Right ventricle myocardium inferior (tissue), 1 donor: ENCODE data around the gene PDK2. TPM values are rescaled to one million over a fixed set of nuclear protein-coding genes. Genes with fewer than 3 reads are reported as not detected.
A peak's percentile ranks its signal among the peaks of the same experiment; 100 is the strongest.
"Not testable (repeated sequence)": the region's sequence is repeated elsewhere in the genome, so short reads cannot be mapped to it uniquely, and the experiment has no call there.

Experiments used
- ATAC-seq: fragments of 200-7000 bp; cut with Tn5 transposase; one replicate; pipeline ENCODE4 v1.9.1; 2020; ENCODE audit warnings: mild to moderate bottlenecking, moderate library complexity
- DNase-seq: peaks from one replicate; pipeline ENCODE4 v3.0.0; 2021; ENCODE audit errors: missing footprints
- intact Hi-C: fragments of 100-400 bp; cut with DNase I; formaldehyde crosslinking; loops from one replicate; pipeline ENCODE4 v1.11.0; 2022
- total RNA-seq: library from RNA; stranded (reverse); fragmentation: NEBNext Ultra II Directional; extraction: Animal tissue kit (Norgen Biotek cat#: 25700); gene quantifications from one replicate; pipeline ENCODE4 v1.2.1, GENCODE V29; 2021
- donor health status: DM: no; HTN: yes; CAD: no; lungs with severe emphysema.

PDK2 gene
- total RNA-seq, 1 donor from 2014 or later = 260 TPM

DNA sequence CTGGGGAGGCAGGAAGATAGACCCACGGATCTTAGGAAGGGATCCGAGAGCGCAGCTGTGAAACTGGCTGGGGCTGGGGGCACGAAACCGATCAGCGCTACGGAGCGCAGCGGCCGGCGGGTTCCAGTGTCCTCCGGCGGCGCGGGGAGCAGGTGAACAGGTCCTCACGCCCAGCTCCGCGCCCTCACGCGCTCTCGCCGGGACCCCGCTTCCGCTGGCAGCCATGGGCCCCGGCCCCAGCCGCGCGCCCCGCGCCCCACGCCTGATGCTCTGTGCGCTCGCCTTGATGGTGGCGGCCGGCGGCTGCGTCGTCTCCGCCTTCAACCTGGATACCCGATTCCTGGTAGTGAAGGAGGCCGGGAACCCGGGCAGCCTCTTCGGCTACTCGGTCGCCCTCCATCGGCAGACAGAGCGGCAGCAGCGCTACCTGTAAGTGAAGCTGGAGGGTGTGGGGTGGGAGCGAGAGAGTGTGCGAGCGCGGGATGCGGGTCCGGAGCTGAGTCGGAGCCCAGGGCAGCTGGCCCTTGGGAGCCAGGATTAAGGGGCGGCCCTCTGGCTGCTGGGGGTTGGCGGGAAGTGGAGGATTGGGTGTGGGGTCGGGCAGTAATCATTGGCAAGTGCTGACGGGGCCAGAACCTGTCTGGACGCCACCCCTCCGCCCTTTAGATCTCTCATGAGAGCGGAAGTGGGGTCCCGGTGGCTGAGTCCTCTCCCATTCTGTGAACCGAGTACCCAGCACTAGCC is 38.8 kb upstream of the PDK2 start:
- intact Hi-C loops = no loop called here
- ATAC-seq (peak; percentile 29), DNase-seq (peak; percentile 72)

DNA sequence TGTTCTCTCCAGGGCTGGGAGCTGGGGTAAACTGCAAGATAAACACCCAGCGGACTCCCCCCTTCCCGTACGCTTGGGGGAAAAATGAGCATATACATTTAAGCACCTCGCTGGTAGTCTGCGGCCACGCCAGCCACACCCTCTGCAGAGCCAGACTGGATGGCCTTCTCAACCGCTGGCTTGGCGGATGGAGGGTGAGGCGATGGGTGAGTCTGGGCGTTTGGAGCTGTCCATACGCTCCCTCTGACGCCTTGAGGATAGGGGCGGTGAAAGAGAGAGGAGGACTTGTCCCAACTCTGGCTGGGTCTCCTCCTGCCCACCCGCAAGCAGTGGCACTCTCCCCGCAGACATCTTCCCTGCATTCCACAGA is 38.2 kb upstream of the PDK2 start:
- intact Hi-C loops = no loop called here
- no peak for ATAC-seq

GRCh38 chr17:50057521-50057991 is 37.6 kb upstream of the PDK2 start:
- DNase-seq (peak; percentile 61), ATAC-seq (no peak)
- intact Hi-C loops = no loop called here

More for the DNA sequence above, 38.2 kb upstream of the PDK2 start:
- peak; percentile 55 for DNase-seq

DNA sequence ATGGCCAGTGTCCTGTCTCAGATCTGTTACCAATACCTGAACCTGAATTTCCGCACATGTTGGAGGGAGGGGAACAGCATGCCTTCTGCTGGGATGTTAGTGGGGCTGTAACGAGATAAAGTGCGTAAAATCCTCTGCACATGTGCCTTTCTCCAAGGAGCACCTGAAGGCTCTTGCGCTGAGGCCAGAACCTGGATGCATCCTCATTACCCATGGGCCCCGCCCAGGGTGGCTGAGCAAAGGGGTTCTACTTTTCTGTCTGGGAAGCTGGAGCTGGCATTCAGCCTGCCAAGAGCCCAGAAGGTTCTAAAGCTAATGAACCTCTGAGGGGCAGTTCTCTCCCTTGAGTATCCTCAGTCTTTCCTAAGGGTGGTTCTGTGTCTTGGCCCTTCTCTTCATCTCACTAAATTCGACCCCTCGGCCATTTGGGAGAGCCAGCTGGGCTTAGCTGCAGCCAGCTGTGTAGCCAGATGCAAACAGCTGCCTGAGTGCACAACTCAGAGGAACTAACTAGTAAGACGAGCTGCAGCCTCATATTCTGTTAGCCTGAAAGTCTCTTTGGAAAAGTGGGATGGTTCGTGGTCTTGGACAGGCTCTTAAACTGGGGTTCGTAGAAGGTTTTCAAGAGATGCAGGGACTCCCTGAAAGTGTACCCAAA is 36.7 kb upstream of the PDK2 start:
- intact Hi-C loops = no loop called here
- ATAC-seq (no peak), DNase-seq (peak; percentile 62)

GRCh38 chr17:50059256-50059655 is 35.9 kb upstream of the PDK2 start:
- ATAC-seq (no peak), DNase-seq (peak; percentile 56)
- intact Hi-C loops = no loop called here

DNA sequence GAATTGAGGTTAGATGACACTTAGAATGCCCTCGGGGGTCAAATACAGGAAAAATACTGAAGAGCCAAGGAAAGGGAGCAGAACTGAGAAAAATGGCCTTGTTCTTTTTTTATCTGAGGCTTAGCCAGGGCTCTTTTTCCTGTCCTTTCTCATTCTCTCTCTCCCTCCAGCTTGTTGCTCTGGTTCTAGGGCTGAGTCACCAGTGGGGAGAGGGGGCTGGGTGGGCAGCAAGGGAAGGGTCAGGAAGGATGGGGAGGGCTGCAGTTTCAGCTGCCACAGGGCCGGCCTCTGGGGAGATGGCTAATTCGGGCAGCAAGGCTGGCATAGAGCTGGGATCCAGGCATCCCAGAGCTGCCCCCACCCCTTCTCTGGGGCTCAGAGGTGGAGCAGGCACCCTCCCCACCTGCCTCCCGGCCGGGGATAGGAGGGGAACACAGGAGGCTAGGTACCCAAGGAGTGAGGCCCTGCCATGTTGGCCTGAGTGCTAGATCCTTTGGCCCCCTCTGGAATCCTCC is 35.3 kb upstream of the PDK2 start:
- ATAC-seq = no peak
- peak; percentile 60 for DNase-seq
- intact Hi-C loops = loop anchor here (2.0 kb wide), 1 partner anchor 35 kb away; the partner anchor contains the start of gene PDK2

DNA sequence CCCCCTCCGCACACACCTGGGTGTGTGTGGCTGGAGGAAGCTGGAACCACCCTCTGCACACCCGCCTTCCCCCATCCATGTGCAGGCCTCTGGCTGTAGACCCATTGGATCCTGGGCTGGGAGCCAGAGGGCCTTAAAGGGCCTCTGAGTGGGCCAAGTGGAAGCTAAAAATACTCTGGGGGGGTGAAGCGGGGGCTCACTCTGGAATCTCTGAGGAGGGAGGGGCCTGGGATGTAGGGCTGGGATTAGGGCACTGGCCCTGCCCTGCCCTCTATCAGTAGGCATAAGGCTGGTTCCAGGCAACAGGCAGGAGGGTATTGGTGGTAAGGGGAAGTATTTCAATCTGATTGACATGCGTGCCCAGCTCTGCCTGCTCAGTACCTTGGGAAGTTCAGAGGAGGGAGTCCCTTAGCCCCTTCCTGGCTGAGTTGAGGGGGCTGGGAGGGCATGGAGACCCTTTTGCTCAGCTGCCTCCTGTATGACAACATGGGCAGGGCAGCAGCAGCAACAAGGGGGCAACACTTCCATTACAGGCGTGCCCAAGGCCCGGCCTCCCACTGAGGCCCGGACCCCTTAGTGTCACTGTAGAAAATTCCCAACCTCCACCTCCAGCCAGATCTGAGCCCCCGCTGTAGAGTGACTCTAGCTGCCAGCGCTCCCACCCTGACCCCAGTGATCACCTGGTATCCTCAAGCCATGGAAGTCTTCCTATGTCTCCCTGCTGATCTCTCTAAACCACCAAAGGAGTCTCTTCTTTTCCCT is 34.0 kb upstream of the PDK2 start:
- DNase-seq = peak; percentile 86
- ATAC-seq = peak; percentile 77
- intact Hi-C loops = loop anchor here (2.0 kb wide), 1 partner anchor 34 kb away; the partner anchor contains the start of gene PDK2

GRCh38 chr17:50061713-50062045 is 33.5 kb upstream of the PDK2 start:
- intact Hi-C loops = loop anchor here (2.0 kb wide), 1 partner anchor 33 kb away; the partner anchor contains the start of gene PDK2
- peak; percentile 61 for DNase-seq
- not testable (repeated sequence) for ATAC-seq

DNA sequence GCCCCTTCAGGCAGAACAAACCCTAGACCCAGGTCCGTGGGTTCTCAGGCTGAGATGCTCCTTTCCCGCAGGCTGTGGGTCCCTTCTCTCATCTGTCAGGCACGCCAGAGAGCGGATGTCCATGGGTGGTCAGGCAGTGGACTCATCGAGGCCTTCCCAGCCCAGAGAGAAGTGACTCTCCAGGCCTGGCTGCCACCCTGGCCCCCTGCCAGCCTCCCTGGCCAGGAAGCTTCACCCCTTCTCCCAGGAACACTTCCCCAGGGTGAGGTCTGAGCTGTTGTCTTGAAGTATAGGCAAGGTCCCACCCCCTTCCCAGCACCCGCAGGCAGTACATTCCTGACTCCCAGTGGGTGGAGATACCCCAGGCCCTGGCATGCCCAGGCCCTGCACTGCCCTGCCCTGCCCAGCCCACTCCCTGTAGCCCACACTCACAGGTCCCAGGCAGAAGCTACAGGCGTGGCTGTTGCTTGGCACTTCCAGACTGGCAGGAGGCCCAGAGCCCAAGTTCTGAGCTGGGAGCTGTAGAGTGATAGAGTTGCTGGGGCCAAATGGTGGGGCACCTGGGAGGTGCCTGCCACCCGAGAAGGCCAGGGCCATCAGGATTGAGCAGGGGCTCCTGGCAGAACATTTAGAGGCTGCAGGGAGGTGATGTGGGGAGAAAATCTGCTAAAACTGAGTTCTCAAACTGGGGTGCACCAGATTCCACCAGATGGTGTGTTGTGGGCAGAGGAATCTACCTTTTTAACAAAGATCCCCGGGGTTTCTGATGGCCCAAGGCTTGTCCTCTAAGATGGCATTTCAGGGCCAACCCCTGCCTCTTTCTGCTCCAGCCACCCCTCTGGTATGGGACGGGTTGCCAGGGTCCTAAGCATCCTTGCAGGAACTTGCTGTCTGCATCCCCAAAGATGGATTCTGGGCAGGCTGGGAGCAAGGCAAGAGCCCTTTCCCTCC is 32.6 kb upstream of the PDK2 start:
- intact Hi-C loops = no loop called here
- DNase-seq (peak; percentile 89), ATAC-seq (peak; percentile 88)

DNA sequence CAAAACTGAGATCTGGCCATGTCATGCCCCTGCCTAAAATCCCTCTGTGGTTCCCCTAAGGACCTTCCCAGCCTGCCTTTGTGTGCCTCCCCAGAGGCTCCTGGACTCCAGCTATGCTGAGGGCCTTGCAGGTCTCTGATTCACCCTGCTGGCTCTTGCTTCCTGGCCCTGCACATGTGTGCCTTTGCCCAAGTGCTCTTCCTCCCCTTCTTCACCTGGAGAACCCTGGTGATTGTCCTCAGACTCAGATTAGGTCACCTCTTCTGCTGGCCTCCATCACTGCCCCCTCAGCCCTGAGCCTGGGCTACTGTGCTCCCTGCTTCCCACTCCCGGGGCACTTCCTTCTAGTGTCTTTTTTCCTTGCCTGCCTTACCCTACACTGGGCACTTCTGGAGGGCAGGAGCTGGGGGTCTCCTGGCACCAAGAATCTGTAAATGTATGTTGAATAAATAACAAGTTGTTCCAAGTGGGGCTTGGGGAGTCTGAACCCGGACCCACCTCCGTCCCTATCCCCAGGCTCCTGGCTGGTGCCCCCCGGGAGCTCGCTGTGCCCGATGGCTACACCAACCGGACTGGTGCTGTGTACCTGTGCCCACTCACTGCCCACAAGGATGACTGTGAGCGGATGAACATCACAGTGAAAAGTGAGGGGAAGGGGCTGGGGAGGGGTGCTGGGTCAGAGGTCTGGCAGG is 31.4 kb upstream of the PDK2 start:
- no peak for ATAC-seq

GRCh38 chr17:50064253-50065001 is 30.7 kb upstream of the PDK2 start:
- DNase-seq (peak; percentile 72), ATAC-seq (no peak)
- intact Hi-C loops = no loop called here

More for the DNA sequence above, 31.4 kb upstream of the PDK2 start:
- peak; percentile 27 for DNase-seq
- intact Hi-C loops = no loop called here

- ATAC-seq = no peak
- intact Hi-C loops = no loop called here
- DNase-seq = no peak
Observed at GRCh38 chr17:50065056-50065455, 30.1 kb upstream of the PDK2 start.

GRCh38 chr17:50066995-50067394 is 28.2 kb upstream of the PDK2 start:
- no peak for ATAC-seq
- peak; percentile 6 for DNase-seq
- intact Hi-C loops = no loop called here

DNA sequence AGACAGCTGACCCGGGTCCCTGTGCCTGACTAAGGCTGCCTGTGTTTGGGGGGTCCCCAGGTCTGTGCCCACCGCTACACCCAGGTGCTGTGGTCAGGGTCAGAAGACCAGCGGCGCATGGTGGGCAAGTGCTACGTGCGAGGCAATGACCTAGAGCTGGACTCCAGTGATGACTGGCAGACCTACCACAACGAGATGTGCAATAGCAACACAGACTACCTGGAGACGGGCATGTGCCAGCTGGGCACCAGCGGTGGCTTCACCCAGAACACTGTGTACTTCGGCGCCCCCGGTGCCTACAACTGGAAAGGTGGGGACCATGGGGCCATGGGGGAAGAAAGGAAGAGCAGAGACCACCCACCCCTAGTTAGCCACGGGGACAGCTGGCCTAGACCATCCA is 27.2 kb upstream of the PDK2 start:
- intact Hi-C loops = loop anchor here (1.0 kb wide), 1 partner anchor 12 kb away; no protein-coding TSS in a partner anchor
- ATAC-seq (no peak), DNase-seq (peak; percentile 5)

DNA sequence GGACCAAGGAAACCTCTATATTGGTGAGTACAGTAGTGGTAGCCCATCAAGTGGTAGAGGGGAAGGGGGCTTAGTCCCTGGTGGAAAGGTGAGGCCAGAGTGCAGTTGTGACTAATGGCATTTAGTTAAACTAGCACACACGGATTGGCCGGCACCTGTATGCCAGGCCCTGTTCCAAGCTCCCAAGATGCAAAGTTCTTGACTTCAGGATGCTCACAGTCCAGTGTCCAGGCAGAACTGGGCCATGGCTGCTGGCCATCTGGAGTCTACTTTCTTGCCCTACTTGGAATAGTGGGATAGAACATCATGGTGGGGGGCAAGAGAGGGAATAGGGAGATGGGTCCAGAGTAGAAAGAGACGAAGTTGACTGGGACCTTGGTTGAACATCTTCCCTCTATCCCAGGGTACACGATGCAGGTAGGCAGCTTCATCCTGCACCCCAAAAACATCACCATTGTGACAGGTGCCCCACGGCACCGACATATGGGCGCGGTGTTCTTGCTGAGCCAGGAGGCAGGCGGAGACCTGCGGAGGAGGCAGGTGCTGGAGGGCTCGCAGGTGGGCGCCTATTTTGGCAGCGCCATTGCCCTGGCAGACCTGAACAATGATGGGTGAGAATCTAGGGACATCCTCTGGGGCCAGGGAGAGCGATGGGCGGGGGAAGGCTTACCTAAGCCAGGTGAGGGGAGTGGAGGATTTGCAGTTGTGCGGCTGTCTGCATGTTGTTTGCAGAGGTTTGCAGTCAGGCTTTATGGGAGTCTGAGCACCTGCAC is 24.1 kb upstream of the PDK2 start:
- intact Hi-C loops = no loop called here
- DNase-seq = peak; percentile 37

DNA sequence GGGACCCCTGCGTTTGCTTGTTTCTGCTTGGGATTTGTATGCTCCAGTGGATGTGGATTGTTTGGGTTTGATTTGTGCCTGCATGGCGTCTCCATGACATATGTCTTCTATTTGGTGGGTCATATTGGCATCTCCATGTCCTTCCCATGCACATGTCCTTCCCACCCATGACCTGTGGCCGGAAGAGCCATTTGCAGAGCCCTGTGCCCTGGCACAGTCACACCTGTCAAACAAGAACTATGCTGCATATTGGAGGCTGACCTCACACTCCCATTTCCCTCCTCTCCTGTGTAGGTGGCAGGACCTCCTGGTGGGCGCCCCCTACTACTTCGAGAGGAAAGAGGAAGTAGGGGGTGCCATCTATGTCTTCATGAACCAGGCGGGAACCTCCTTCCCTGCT is 23.5 kb upstream of the PDK2 start:
- no peak for ATAC-seq
- peak; percentile 22 for DNase-seq
- intact Hi-C loops = no loop called here

More for the DNA sequence above, 24.1 kb upstream of the PDK2 start:
- no peak for ATAC-seq
